Progenitor cell of endocrine pancreas (in vitro differentiated cells): ENCODE data around the gene HTR1A. TPM values are rescaled to one million over a fixed set of nuclear protein-coding genes. Genes with fewer than 3 reads are reported as not detected.

Source experiments
- DNase-seq: peaks from one replicate; pipeline ENCODE4 v3.0.0; 2021; ENCODE audit warnings: low spot score; ENCODE audit not compliant: unreplicated experiment
- H3K27ac Mint-ChIP-seq: 2 replicates; pipeline ENCODE4 v1.8.0; 2021; ENCODE audit warnings: mild to moderate bottlenecking, moderate library complexity, mixed read lengths
- H3K27me3 Mint-ChIP-seq: 2 replicates; pipeline ENCODE4 v1.8.0; 2021; ENCODE audit warnings: mixed read lengths
- H3K36me3 Mint-ChIP-seq: 2 replicates; pipeline ENCODE4 v1.8.0; 2022; ENCODE audit warnings: mixed read lengths; ENCODE audit not compliant: insufficient read depth
- H3K4me1 Mint-ChIP-seq: 2 replicates; pipeline ENCODE4 v1.8.0; 2021; ENCODE audit warnings: low read depth, mixed read lengths
- H3K4me3 Mint-ChIP-seq: 2 replicates; pipeline ENCODE4 v1.8.0; 2021; ENCODE audit warnings: low read depth, mild to moderate bottlenecking, moderate library complexity, mixed read lengths
- H3K9me3 Mint-ChIP-seq: 2 replicates; pipeline ENCODE4 v1.8.0; 2021; ENCODE audit warnings: low read depth, mixed read lengths
- CTCF ChIP-seq: fragments of 200-600 bp; sonication (generic); IDR thresholded peaks from one replicate; pipeline ENCODE4 v1.5.0; 2021; ENCODE audit warnings: antibody characterized with exemption, mild to moderate bottlenecking; ENCODE audit not compliant: unreplicated experiment
- total RNA-seq: library from RNA; stranded (reverse); gene quantifications from 2 replicates; pipeline ENCODE4 v1.2.1, GENCODE V29; 2021

The HTR1A gene
- total RNA-seq, 1 donor from 2014 or later, result not detected

DNA sequence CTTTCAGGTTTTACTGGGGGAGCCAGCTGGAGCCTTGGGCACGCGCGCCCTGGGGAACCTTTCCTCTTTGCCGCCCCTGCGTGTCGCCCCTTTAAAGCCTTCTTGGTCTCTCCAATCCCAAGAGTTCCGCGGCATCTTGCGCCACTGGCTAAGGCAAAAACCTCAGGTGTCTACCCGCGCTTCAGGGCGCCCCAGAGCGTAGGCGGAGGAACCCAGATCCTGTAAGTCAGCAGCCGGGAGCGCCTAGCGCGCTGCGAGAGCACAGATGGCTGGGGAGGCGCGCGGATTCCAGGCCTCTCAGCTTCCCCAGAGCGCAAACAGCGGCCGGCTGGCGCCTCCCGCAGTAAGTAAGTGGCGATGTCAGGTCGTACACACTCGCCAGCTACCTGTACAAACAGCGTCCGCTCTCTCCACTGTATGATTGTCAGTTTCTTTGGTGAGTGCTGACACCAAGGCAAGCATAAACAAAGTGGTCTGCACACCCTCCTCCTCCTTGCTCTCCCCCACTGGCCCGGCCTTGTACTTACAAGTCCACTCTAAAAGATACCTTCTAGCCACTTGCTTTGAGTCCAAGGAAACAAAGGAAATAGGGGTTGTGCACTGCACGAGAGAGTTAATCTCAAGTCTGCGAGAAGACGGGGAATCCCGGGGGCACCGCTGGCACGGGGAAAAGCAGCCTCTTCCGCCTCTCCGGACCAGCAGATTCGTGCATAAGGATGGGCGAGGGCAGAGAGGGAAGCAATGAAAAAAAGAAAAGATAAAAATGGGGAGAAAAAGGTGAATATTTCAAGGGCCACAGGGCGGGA lies 2.9 kb downstream of the HTR1A start:
- H3K27me3 Mint-ChIP-seq, result peaks cover 54% of the 10 kb centered on the region
- no peak overlapping the region for H3K27ac Mint-ChIP-seq
- peak; percentile 70 for DNase-seq
- H3K4me3 Mint-ChIP-seq, result peak overlapping the region; percentile 66
- no peaks in the 10 kb centered on the region for H3K9me3 Mint-ChIP-seq
- peaks cover 15% of the 10 kb centered on the region for H3K4me1 Mint-ChIP-seq
- TF ChIP-seq CTCF, result peak; percentile 84
- no peaks in the 10 kb centered on the region for H3K36me3 Mint-ChIP-seq

- no peak overlapping the region for H3K27ac Mint-ChIP-seq
- H3K27me3 Mint-ChIP-seq, result peaks cover 57% of the 10 kb centered on the region
- peaks cover 14% of the 10 kb centered on the region for H3K4me1 Mint-ChIP-seq
- no peak for DNase-seq
- no peaks in the 10 kb centered on the region for H3K9me3 Mint-ChIP-seq
- TF ChIP-seq CTCF, result no peak
- H3K4me3 Mint-ChIP-seq, result peak overlapping the region; percentile 66
- no peaks in the 10 kb centered on the region for H3K36me3 Mint-ChIP-seq
These were observed 3.6 kb downstream of the HTR1A start for GRCh38 chr5:63958654-63959053.

DNA sequence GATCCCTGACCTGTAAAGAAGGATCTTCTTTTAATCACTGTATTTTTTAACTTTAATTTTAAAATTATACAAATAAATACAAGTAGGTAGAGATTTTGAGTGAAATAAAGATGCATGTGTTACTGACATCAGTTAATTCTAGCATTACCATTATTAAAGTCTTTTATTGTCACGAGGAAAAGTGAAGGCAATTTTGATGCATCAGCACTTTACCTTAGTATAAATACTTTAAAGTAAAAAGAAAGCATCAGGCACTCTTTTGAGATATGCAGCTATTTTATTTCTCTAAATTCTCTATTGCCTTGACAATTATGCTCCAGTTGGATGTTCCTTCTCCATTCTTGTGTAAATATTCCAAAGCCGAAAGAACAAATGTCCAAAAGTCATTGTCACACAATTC lies 4.6 kb downstream of the HTR1A start:
- TF ChIP-seq CTCF, result no peak
- Mint-ChIP-seq H3K9me3 (no peaks in the 10 kb centered on the region), H3K27ac (no peak overlapping the region), H3K4me3 (no peak overlapping the region), H3K36me3 (no peaks in the 10 kb centered on the region), H3K4me1 (peaks cover 14% of the 10 kb centered on the region), H3K27me3 (peaks cover 51% of the 10 kb centered on the region)
- DNase-seq, result no peak

- no peak overlapping the region for H3K27ac Mint-ChIP-seq
- no peak overlapping the region for H3K4me3 Mint-ChIP-seq
- peaks cover 8% of the 10 kb centered on the region for H3K27me3 Mint-ChIP-seq
- no peaks in the 10 kb centered on the region for H3K36me3 Mint-ChIP-seq
- no peak for TF ChIP-seq CTCF
- H3K4me1 Mint-ChIP-seq, result peaks cover 1% of the 10 kb centered on the region
- H3K9me3 Mint-ChIP-seq, result no peaks in the 10 kb centered on the region
- no peak for DNase-seq
These were observed 9.0 kb downstream of the HTR1A start for GRCh38 chr5:63953217-63953616.

GRCh38 chr5:63935103-63935502 lies 27.1 kb downstream of the HTR1A start:
- no peak for DNase-seq
- no peak overlapping the region for H3K27ac Mint-ChIP-seq
- H3K36me3 Mint-ChIP-seq, result no peaks in the 10 kb centered on the region
- no peaks in the 10 kb centered on the region for H3K4me1 Mint-ChIP-seq
- peaks cover 6% of the 10 kb centered on the region for H3K9me3 Mint-ChIP-seq
- no peaks in the 10 kb centered on the region for H3K27me3 Mint-ChIP-seq
- no peak overlapping the region for H3K4me3 Mint-ChIP-seq
- TF ChIP-seq CTCF, result no peak
